Measurements from ENCODE around the gene PRDM13.

DNA sequence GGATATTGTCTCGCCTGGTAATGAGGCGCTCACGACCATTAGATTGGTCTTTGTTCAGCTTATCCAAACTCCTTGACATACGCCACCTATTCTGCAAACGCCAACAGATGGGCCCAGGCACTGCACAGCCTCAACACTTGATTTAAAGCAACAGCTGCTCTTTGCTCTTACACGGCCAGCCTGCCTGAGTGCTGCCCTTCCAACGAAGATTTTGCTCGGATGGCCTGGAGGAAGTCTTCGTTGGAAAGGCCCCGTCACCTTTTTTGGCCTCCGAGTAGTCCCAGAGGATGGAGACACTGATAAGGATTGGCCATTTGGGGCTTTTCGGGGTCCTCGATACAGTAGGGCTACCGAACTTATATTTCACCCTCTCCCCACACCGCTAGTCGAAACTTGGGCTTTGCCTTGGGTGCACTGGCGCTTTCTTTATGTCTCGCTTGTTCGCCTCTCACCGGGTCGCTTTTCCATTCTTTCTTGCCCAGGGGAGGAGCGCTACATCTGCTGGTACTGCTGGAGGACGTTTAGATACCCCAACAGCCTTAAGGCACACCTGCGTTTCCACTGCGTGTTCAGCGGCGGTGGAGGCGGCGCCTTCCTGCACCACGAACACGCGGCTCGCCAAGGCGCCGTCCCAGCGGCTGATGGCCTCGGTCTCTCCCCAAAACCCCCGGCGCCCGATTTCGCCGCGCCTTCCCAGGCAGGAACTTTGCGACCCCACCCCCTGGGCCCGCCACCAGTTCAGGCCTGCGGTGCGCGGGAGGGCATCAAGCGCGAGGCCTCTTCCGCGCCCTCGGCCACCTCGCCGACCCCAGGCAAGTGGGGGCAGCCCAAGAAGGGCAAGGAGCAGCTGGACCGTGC is 6.1 kb downstream of the PRDM13 start:
- TF ChIP-seq, protein P1, sequence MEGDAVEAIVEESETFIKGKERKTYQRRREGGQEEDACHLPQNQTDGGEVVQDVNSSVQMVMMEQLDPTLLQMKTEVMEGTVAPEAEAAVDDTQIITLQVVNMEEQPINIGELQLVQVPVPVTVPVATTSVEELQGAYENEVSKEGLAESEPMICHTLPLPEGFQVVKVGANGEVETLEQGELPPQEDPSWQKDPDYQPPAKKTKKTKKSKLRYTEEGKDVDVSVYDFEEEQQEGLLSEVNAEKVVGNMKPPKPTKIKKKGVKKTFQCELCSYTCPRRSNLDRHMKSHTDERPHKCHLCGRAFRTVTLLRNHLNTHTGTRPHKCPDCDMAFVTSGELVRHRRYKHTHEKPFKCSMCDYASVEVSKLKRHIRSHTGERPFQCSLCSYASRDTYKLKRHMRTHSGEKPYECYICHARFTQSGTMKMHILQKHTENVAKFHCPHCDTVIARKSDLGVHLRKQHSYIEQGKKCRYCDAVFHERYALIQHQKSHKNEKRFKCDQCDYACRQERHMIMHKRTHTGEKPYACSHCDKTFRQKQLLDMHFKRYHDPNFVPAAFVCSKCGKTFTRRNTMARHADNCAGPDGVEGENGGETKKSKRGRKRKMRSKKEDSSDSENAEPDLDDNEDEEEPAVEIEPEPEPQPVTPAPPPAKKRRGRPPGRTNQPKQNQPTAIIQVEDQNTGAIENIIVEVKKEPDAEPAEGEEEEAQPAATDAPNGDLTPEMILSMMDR (IDR thresholded peaks at IDR 0.05; ENCODE audit: insufficient read depth, low read length) = no peak
- no peak for TF ChIP-seq POLR2AphosphoS5 (IDR thresholded peaks at IDR 0.05; ENCODE audit: low read depth)

All from HL-60 (cell line).